Gastroesophageal sphincter (tissue), 4 donors: Measurements from ENCODE around the gene GALNT10. TPM values are rescaled to one million over a fixed set of nuclear protein-coding genes. Genes with fewer than 3 reads are reported as not detected.

Source experiments
- ATAC-seq: fragments of 150-250 bp; one replicate; pipeline ENCODE4 v1.9.1; 2016; ENCODE audit warnings: mild to moderate bottlenecking, moderate library complexity
- H3K27ac ChIP-seq, 4 donors: fragments of 200-600 bp; sonication (generic) in 3 of 4; 1 replicate in 3 of 4; 2 replicates in 1 of 4; pipeline ENCODE4 v1.5.1; 2016 to 2019
- H3K27me3 ChIP-seq: fragments of 200-600 bp; sonication (generic); one replicate; pipeline ENCODE4 v1.5.1; 2019
- H3K36me3 ChIP-seq, 2 donors: fragments of 200-600 bp; sonication (generic); one replicate each; pipeline ENCODE4 v1.5.1; 2019; ENCODE audit warnings: control low read depth in 1 of 2
- H3K4me1 ChIP-seq, 3 donors: fragments of 200-600 bp; sonication (generic); 1 replicate in 2 of 3; 2 replicates in 1 of 3; pipeline ENCODE4 v1.5.1; 2016 to 2019; ENCODE audit warnings: control low read depth in 2 of 3
- H3K4me3 ChIP-seq, 2 donors: fragments of 200-600 bp; sonication (generic); one replicate each; pipeline ENCODE4 v1.5.1; 2019; ENCODE audit warnings: mild to moderate bottlenecking in 1 of 2, moderate library complexity in 1 of 2
- H3K9me3 ChIP-seq, 3 donors: fragments of 200-600 bp; sonication (generic); one replicate each; pipeline ENCODE4 v1.5.1; 2017 to 2019; ENCODE audit warnings: control low read depth in 2 of 3
- CTCF ChIP-seq, 4 experiments: fragments of 200-600 bp in 2 of 4; fragments of 450-650 bp in 2 of 4; sonication (generic) in 1 of 4; IDR thresholded peaks; one replicate each; pipeline ENCODE4 v1.5.1; 2017 to 2019; ENCODE audit warnings: antibody characterized with exemption in 4 of 4, mild to moderate bottlenecking in 2 of 4, moderate library complexity in 2 of 4
- EP300 ChIP-seq: sonication (generic); formaldehyde crosslinking; IDR thresholded peaks from one replicate; pipeline ENCODE4 v1.6.1; 2017; ENCODE audit warnings: antibody characterized with exemption, mild to moderate bottlenecking
- POLR2A ChIP-seq, 2 donors: fragments of 450-650 bp; IDR thresholded peaks; one replicate each; pipeline ENCODE4 v1.6.1; 2017; ENCODE audit warnings: antibody characterized with exemption in 2 of 2, mild to moderate bottlenecking in 2 of 2, moderate library complexity in 1 of 2
- POLR2AphosphoS5 ChIP-seq: sonication (generic); formaldehyde crosslinking; IDR thresholded peaks from one replicate; pipeline ENCODE4 v1.6.1; 2017; ENCODE audit warnings: antibody characterized with exemption
- WGBS, 2 donors: methylation state at CpG; one replicate each; pipeline ENCODE4 v1.1.5; 2018; ENCODE audit warnings: low coverage in 1 of 2; 5-methylcytosine and 5-hydroxymethylcytosine counted together
- total RNA-seq, 4 donors: library from RNA; depleted of rRNA; stranded (reverse); fragments of >200 nt; gene quantifications; one replicate each; pipeline ENCODE4 v1.1.0, GENCODE V29; 2016

The GALNT10 gene
- total RNA-seq, 4 donors from 2014 or later = 19.1 to 49.1 (median 34.0) TPM

GRCh38 chr5:154329062-154329461, 138.5 kb downstream of the GALNT10 start:
- peaks cover 0 to 42% of the 10 kb centered on the region in 2 donors for H3K36me3 ChIP-seq
- WGBS, 2 donors = 91 to 100% methylated on average over 2 to 3 of the region's 3 CpGs
- no peaks in the 10 kb centered on the region for H3K9me3 ChIP-seq
- no peak overlapping the region for H3K27ac ChIP-seq
- no peak overlapping the region for H3K4me3 ChIP-seq
- no peak for ATAC-seq
- peaks cover 0 to 2% (median 0%) of the 10 kb centered on the region in 3 donors for H3K4me1 ChIP-seq
- TF ChIP-seq POLR2A (IDR thresholded peaks at IDR 0.05) (no peak), CTCF (IDR thresholded peaks at IDR 0.05) (no peak), EP300 (no peak), POLR2AphosphoS5 (no peak)
- H3K27me3 ChIP-seq = no peaks in the 10 kb centered on the region

- Histone ChIP-seq H3K27ac (no peak overlapping the region), H3K36me3 (peaks cover 0 to 40% of the 10 kb centered on the region in 2 donors), H3K27me3 (no peaks in the 10 kb centered on the region), H3K4me3 (no peak overlapping the region), H3K9me3 (no peaks in the 10 kb centered on the region), H3K4me1 (peaks cover 0 to 8% (median 0%) of the 10 kb centered on the region in 3 donors)
- no peak for TF ChIP-seq POLR2A (IDR thresholded peaks at IDR 0.05)
- TF ChIP-seq POLR2AphosphoS5 = no peak
- no peak for TF ChIP-seq CTCF (IDR thresholded peaks at IDR 0.05)
- no peak for TF ChIP-seq EP300
- peak; percentile 25 for ATAC-seq
- WGBS, 2 donors = 83 to 86% methylated on average over 5 to 11 of the region's 14 CpGs
These were observed 139.0 kb downstream of the GALNT10 start for GRCh38 chr5:154329519-154330040.

- peaks cover 0 to 40% of the 10 kb centered on the region in 2 donors for H3K36me3 ChIP-seq
- H3K27me3 ChIP-seq = no peaks in the 10 kb centered on the region
- ATAC-seq = no peak
- no peak overlapping the region for H3K27ac ChIP-seq
- 94 to 100% methylated on average over 3 of the region's 3 CpGs for WGBS, 2 donors
- TF ChIP-seq CTCF (IDR thresholded peaks at IDR 0.05) (no peak), POLR2AphosphoS5 (no peak), POLR2A (IDR thresholded peaks at IDR 0.05) (no peak), EP300 (no peak)
- peaks cover 0 to 10% (median 0%) of the 10 kb centered on the region in 3 donors for H3K4me1 ChIP-seq
- no peaks in the 10 kb centered on the region for H3K9me3 ChIP-seq
- no peak overlapping the region for H3K4me3 ChIP-seq
These were observed 139.6 kb downstream of the GALNT10 start for GRCh38 chr5:154330097-154330667.

- 100% methylated on average over 1 to 2 of the region's 2 CpGs for WGBS, 2 donors
These were observed 140.7 kb downstream of the GALNT10 start for GRCh38 chr5:154331232-154331631.

More at GRCh38 chr5:154331232-154331631, 140.7 kb downstream of the GALNT10 start:
- Histone ChIP-seq H3K36me3 (peaks cover 0 to 40% of the 10 kb centered on the region in 2 donors), H3K4me1 (peaks cover 0 to 10% (median 0%) of the 10 kb centered on the region in 3 donors), H3K4me3 (no peak overlapping the region), H3K9me3 (no peaks in the 10 kb centered on the region), H3K27me3 (no peaks in the 10 kb centered on the region), H3K27ac (no peak overlapping the region)
- no peak for ATAC-seq
- TF ChIP-seq POLR2A (IDR thresholded peaks at IDR 0.05) = no peak
- TF ChIP-seq CTCF (IDR thresholded peaks at IDR 0.05) = no peak
- TF ChIP-seq POLR2AphosphoS5 = no peak
- TF ChIP-seq EP300 = no peak
